Activated naive CD8-positive, alpha-beta T cell treated with anti-CD3 and anti-CD28 coated beads, Interleukin-2, amount 10 ng/mL, durations not matched to agents 7 days and 5 days (primary cell): ENCODE measurements around the gene ACTN2. TPM values are rescaled to one million over a fixed set of nuclear protein-coding genes. Genes with fewer than 3 reads are reported as not detected.
"Not testable (repeated sequence)": the region's sequence is repeated elsewhere in the genome, so short reads cannot be mapped to it uniquely, and the experiment has no call there.

Source experiments
- ATAC-seq: fragments of 150-1000 bp; cut with Tn5 transposase; one replicate; pipeline ENCODE4 v1.10.0; 2021; ENCODE audit warnings: low read depth, moderate library complexity
- POLR2A ChIA-PET: fragments of 350-600 bp; sonication (Branson Sonifier 250); formaldehyde crosslinking; loops from one replicate; lab custom pipeline; 2021; ENCODE audit warnings: antibody characterized with exemption; lab: Charles Lee
- DNase-seq: peaks from one replicate; pipeline ENCODE4 v3.0.0; 2021
- H3K27ac Mint-ChIP-seq: one replicate; pipeline ENCODE4 v1.8.0; 2022; ENCODE audit warnings: mild to moderate bottlenecking, mixed read lengths
- H3K27me3 Mint-ChIP-seq: one replicate; pipeline ENCODE4 v1.8.0; 2022; ENCODE audit warnings: mild to moderate bottlenecking, moderate library complexity, mixed read lengths
- H3K36me3 Mint-ChIP-seq: one replicate; pipeline ENCODE4 v1.8.0; 2021; ENCODE audit warnings: mild to moderate bottlenecking, mixed read lengths
- H3K4me1 Mint-ChIP-seq: one replicate; pipeline ENCODE4 v1.8.0; 2021; ENCODE audit warnings: mixed read lengths
- H3K4me3 Mint-ChIP-seq: one replicate; pipeline ENCODE4 v1.8.0; 2022; ENCODE audit warnings: mild to moderate bottlenecking, moderate library complexity, mixed read lengths
- H3K9me3 Mint-ChIP-seq: one replicate; pipeline ENCODE4 v1.8.0; 2021; ENCODE audit warnings: mixed read lengths
- total RNA-seq, 2 experiments: library from RNA; stranded (reverse); gene quantifications; one replicate each; pipeline ENCODE4 v1.2.3, GENCODE V29; 2021

The ACTN2 gene
- total RNA-seq, result not detected

GRCh38 chr1:236685917-236686814 lies at the start of gene ACTN2:
Gene ACTN2 (plus strand): TSS chr1:236686499. CDS start chr1:236686674, 175 bp downstream.
- POLR2A ChIA-PET, result no interaction called here
- peak; percentile 63 for DNase-seq
- H3K4me3 Mint-ChIP-seq, result peak within 1 kb of the TSS; percentile 69
- peaks cover 5% of the 10 kb centered on the region for H3K4me1 Mint-ChIP-seq
- peaks cover 58% of the 10 kb centered on the region for H3K27me3 Mint-ChIP-seq
- no peak within 1 kb of the TSS for H3K27ac Mint-ChIP-seq
- peak; percentile 79 for ATAC-seq
- no peaks in the 10 kb centered on the region for H3K36me3 Mint-ChIP-seq
- no peaks in the 10 kb centered on the region for H3K9me3 Mint-ChIP-seq

- H3K9me3 Mint-ChIP-seq, result no peaks in the 10 kb centered on the region
- POLR2A ChIA-PET, result no interaction called here
Observed at GRCh38 chr1:236638945-236639344, 47.4 kb upstream of the ACTN2 start.

GRCh38 chr1:236639686-236640085 lies 46.6 kb upstream of the ACTN2 start:
- no peaks in the 10 kb centered on the region for H3K27me3 Mint-ChIP-seq
- H3K4me1 Mint-ChIP-seq, result no peaks in the 10 kb centered on the region
- H3K4me3 Mint-ChIP-seq, result no peak overlapping the region
- ATAC-seq (no peak), DNase-seq (no peak)
- H3K27ac Mint-ChIP-seq, result no peak overlapping the region
- POLR2A ChIA-PET, result no interaction called here
- no peaks in the 10 kb centered on the region for H3K36me3 Mint-ChIP-seq
- H3K9me3 Mint-ChIP-seq, result no peaks in the 10 kb centered on the region

More at GRCh38 chr1:236638945-236639344, 47.4 kb upstream of the ACTN2 start:
- Mint-ChIP-seq H3K27me3 (no peaks in the 10 kb centered on the region), H3K4me1 (no peaks in the 10 kb centered on the region), H3K36me3 (no peaks in the 10 kb centered on the region), H3K4me3 (no peak overlapping the region), H3K27ac (no peak overlapping the region)
- DNase-seq (no peak), ATAC-seq (no peak)

- Mint-ChIP-seq H3K4me1 (no peaks in the 10 kb centered on the region), H3K9me3 (no peaks in the 10 kb centered on the region), H3K27me3 (no peaks in the 10 kb centered on the region), H3K27ac (no peak overlapping the region), H3K36me3 (no peaks in the 10 kb centered on the region), H3K4me3 (no peak overlapping the region)
- ATAC-seq, result no peak
- no peak for DNase-seq
- POLR2A ChIA-PET, result no interaction called here
Observed at GRCh38 chr1:236642763-236643162, 43.5 kb upstream of the ACTN2 start.

GRCh38 chr1:236645016-236645680 lies 41.2 kb upstream of the ACTN2 start:
- no peaks in the 10 kb centered on the region for H3K27me3 Mint-ChIP-seq

GRCh38 chr1:236654511-236654910 lies 31.8 kb upstream of the ACTN2 start:
- no peaks in the 10 kb centered on the region for H3K4me1 Mint-ChIP-seq
- ATAC-seq, result no peak
- POLR2A ChIA-PET, result no interaction called here
- no peak overlapping the region for H3K27ac Mint-ChIP-seq
- peaks cover 6% of the 10 kb centered on the region for H3K27me3 Mint-ChIP-seq
- no peak for DNase-seq
- H3K9me3 Mint-ChIP-seq, result no peaks in the 10 kb centered on the region
- no peaks in the 10 kb centered on the region for H3K36me3 Mint-ChIP-seq
- H3K4me3 Mint-ChIP-seq, result no peak overlapping the region

More at GRCh38 chr1:236645016-236645680, 41.2 kb upstream of the ACTN2 start:
- Mint-ChIP-seq H3K27ac (no peak overlapping the region), H3K36me3 (no peaks in the 10 kb centered on the region), H3K4me3 (no peak overlapping the region), H3K4me1 (no peaks in the 10 kb centered on the region), H3K9me3 (no peaks in the 10 kb centered on the region)
- ATAC-seq (no peak), DNase-seq (no peak)
- POLR2A ChIA-PET, result no interaction called here

- Mint-ChIP-seq H3K27me3 (peaks cover 6% of the 10 kb centered on the region), H3K36me3 (no peaks in the 10 kb centered on the region), H3K4me3 (no peak overlapping the region), H3K9me3 (no peaks in the 10 kb centered on the region), H3K27ac (no peak overlapping the region), H3K4me1 (no peaks in the 10 kb centered on the region)
- POLR2A ChIA-PET, result no interaction called here
- DNase-seq (no peak), ATAC-seq (no peak)
Observed at GRCh38 chr1:236654957-236655356, 31.3 kb upstream of the ACTN2 start.

GRCh38 chr1:236657398-236657797 lies 28.9 kb upstream of the ACTN2 start:
- Mint-ChIP-seq H3K27me3 (peaks cover 6% of the 10 kb centered on the region), H3K4me1 (no peaks in the 10 kb centered on the region), H3K36me3 (no peaks in the 10 kb centered on the region), H3K27ac (no peak overlapping the region), H3K4me3 (no peak overlapping the region), H3K9me3 (no peaks in the 10 kb centered on the region)
- POLR2A ChIA-PET, result no interaction called here
- ATAC-seq (no peak), DNase-seq (no peak)

- DNase-seq (no peak), ATAC-seq (no peak)
- POLR2A ChIA-PET, result no interaction called here
- H3K9me3 Mint-ChIP-seq, result no peaks in the 10 kb centered on the region
- peaks cover 6% of the 10 kb centered on the region for H3K4me1 Mint-ChIP-seq
- H3K27ac Mint-ChIP-seq, result no peak overlapping the region
- no peaks in the 10 kb centered on the region for H3K36me3 Mint-ChIP-seq
- peaks cover 2% of the 10 kb centered on the region for H3K27me3 Mint-ChIP-seq
- H3K4me3 Mint-ChIP-seq, result no peak overlapping the region
Observed at GRCh38 chr1:236659792-236660587, 26.3 kb upstream of the ACTN2 start.

GRCh38 chr1:236663934-236664333 lies 22.4 kb upstream of the ACTN2 start:
- no peak overlapping the region for H3K4me3 Mint-ChIP-seq
- ATAC-seq (no peak), DNase-seq (no peak)
- H3K27me3 Mint-ChIP-seq, result peaks cover 2% of the 10 kb centered on the region
- H3K27ac Mint-ChIP-seq, result no peak overlapping the region
- H3K4me1 Mint-ChIP-seq, result peaks cover 6% of the 10 kb centered on the region
- POLR2A ChIA-PET, result no interaction called here
- no peaks in the 10 kb centered on the region for H3K36me3 Mint-ChIP-seq
- H3K9me3 Mint-ChIP-seq, result no peaks in the 10 kb centered on the region

- POLR2A ChIA-PET, H3K4me3 Mint-ChIP-seq, H3K27ac Mint-ChIP-seq, H3K27me3 Mint-ChIP-seq, H3K9me3 Mint-ChIP-seq, H3K36me3 Mint-ChIP-seq, H3K4me1 Mint-ChIP-seq, ATAC-seq, DNase-seq: not testable (repeated sequence)
Observed at GRCh38 chr1:236668909-236669308, 17.4 kb upstream of the ACTN2 start.

- H3K27ac Mint-ChIP-seq, result no peak overlapping the region
- no peak overlapping the region for H3K4me3 Mint-ChIP-seq
- DNase-seq, result no peak
- POLR2A ChIA-PET, result no interaction called here
- no peak for ATAC-seq
- H3K27me3 Mint-ChIP-seq, result peaks cover 10% of the 10 kb centered on the region
- no peaks in the 10 kb centered on the region for H3K4me1 Mint-ChIP-seq
- no peaks in the 10 kb centered on the region for H3K9me3 Mint-ChIP-seq
- H3K36me3 Mint-ChIP-seq, result no peaks in the 10 kb centered on the region
Observed at GRCh38 chr1:236670060-236670459, 16.2 kb upstream of the ACTN2 start.

GRCh38 chr1:236673289-236673919 lies 12.9 kb upstream of the ACTN2 start:
- no peak for ATAC-seq
- no peaks in the 10 kb centered on the region for H3K9me3 Mint-ChIP-seq

More at GRCh38 chr1:236673289-236673919, 12.9 kb upstream of the ACTN2 start:
- no peak for DNase-seq
- Mint-ChIP-seq H3K27me3 (peaks cover 15% of the 10 kb centered on the region), H3K36me3 (no peaks in the 10 kb centered on the region), H3K27ac (no peak overlapping the region), H3K4me3 (no peak overlapping the region), H3K4me1 (no peaks in the 10 kb centered on the region)
- POLR2A ChIA-PET, result no interaction called here
